Right cardiac atrium (tissue), 5 donors: ENCODE results near the gene GUCA1A. TPM values are rescaled to one million over a fixed set of nuclear protein-coding genes. Genes with fewer than 3 reads are reported as not detected.

Source experiments
- ATAC-seq, 2 donors: fragments of 200-7000 bp; cut with Tn5 transposase; one replicate each; pipeline versions ENCODE4 v1.8.0 to v1.9.1; 2020; ENCODE audit warnings: moderate library complexity in 2 of 2, mild to moderate bottlenecking in 1 of 2
- DNase-seq, 3 donors: peaks; one replicate each; pipeline ENCODE4 v3.0.0-alpha.2; 2020
- H3K27ac ChIP-seq: one replicate; pipeline ENCODE4 v1.5.1; 2013; ENCODE audit warnings: mild to moderate bottlenecking, low read length, control low read depth, moderate library complexity
- H3K27me3 ChIP-seq: one replicate; pipeline ENCODE4 v1.6.1; 2013; ENCODE audit not compliant: control insufficient read depth, insufficient read depth
- H3K4me1 ChIP-seq: one replicate; pipeline ENCODE4 v1.6.1; 2013; ENCODE audit warnings: low read length; ENCODE audit not compliant: control insufficient read depth, insufficient read depth
- H3K4me3 ChIP-seq: one replicate; pipeline ENCODE4 v1.5.1; 2013; ENCODE audit warnings: low read length, control low read depth
- H3K9me3 ChIP-seq: one replicate; pipeline ENCODE4 v1.6.1; 2013; ENCODE audit warnings: low read length; ENCODE audit not compliant: control insufficient read depth
- WGBS: extraction: QIAGEN DNeasy Blood & Tissue Kit; methylation state at CpG from one replicate; pipeline ENCODE4 v1.1.7; 2013; 5-methylcytosine and 5-hydroxymethylcytosine counted together
- intact Hi-C, 4 donors: fragments of 100-400 bp; cut with DNase I; formaldehyde crosslinking; loops; one replicate each; pipeline versions ENCODE4 v1.11.0 to v1.14.0; 2022 to 2023
- long read RNA-seq, 4 donors: library from polyadenylated mRNA; unstranded; transcript quantifications; one replicate each; pipeline ENCODE4 v2.0.0, GENCODE V29; 2020 to 2021
- polyA plus RNA-seq: library from polyadenylated mRNA; stranded (reverse); fragments of 200-250 nt; gene quantifications from one replicate; pipeline ENCODE4 v1.2.3, GENCODE V29; 2013
- total RNA-seq, 4 donors: library from RNA; stranded (reverse); fragmentation: NEBNext Ultra II Directional; extraction: Animal tissue kit (Norgen Biotek cat#: 25700); gene quantifications; one replicate each; pipeline ENCODE4 v1.2.1, GENCODE V29; 2021
- donor health status: healthy with polysubstance abuse.
- donor health status: DM: no; HTN: yes; CAD: no.
- donor health status: DM: no; HTN: no; CAD: no.
- donor health status: DM: no; HTN: yes; CAD: no; lungs with severe emphysema.
- donor health status: DM: yes; HTN: yes; CAD: no.

The GUCA1A gene
- total RNA-seq (not detected), polyA plus RNA-seq (not detected)
- long read RNA-seq, donor 1 = 0 reads
- long read RNA-seq, donor 2 = 0 reads
- long read RNA-seq, donor 3 = 0 reads
- long read RNA-seq, donor 4 = 0 reads

- intact Hi-C loops = no loop called here
- no peak within 1 kb of the TSS for H3K27ac ChIP-seq
- no peak for ATAC-seq
- DNase-seq = no peak
- H3K4me1 ChIP-seq = no peaks in the 10 kb centered on the region
- WGBS = 84% methylated on average over 2 of the region's 2 CpGs
- no peak within 1 kb of the TSS for H3K4me3 ChIP-seq
- no peaks in the 10 kb centered on the region for H3K9me3 ChIP-seq
- no peaks in the 10 kb centered on the region for H3K27me3 ChIP-seq
Observed at GRCh38 chr6:42173101-42173500, at the start of gene GUCA1A. Gene GUCA1A (plus strand): TSS chr6:42173364. CDS start chr6:42173614, 250 bp downstream.

GRCh38 chr6:42123379-42124103 is 49.6 kb upstream of the GUCA1A start:
- Histone ChIP-seq H3K9me3 (no peaks in the 10 kb centered on the region), H3K4me3 (no peak overlapping the region), H3K27me3 (no peaks in the 10 kb centered on the region), H3K27ac (peak overlapping the region; percentile 19), H3K4me1 (no peaks in the 10 kb centered on the region)
- intact Hi-C loops = no loop called here
- peak in 1 of 3 donors; percentile 64 for DNase-seq
- WGBS = 59% methylated on average over 11 of the region's 11 CpGs
- peak; percentile 5 to 48 for ATAC-seq

- ATAC-seq (peak; percentile 26 to 37), DNase-seq (peak in 1 of 3 donors; percentile 70)
- Histone ChIP-seq H3K27me3 (no peaks in the 10 kb centered on the region), H3K9me3 (no peaks in the 10 kb centered on the region), H3K4me3 (no peak overlapping the region), H3K4me1 (no peaks in the 10 kb centered on the region), H3K27ac (no peak overlapping the region)
- intact Hi-C loops = no loop called here
- 60% methylated on average over 9 of the region's 9 CpGs for WGBS
Observed at GRCh38 chr6:42124223-42124836, 48.8 kb upstream of the GUCA1A start.

GRCh38 chr6:42125231-42125630 is 47.9 kb upstream of the GUCA1A start:
- Histone ChIP-seq H3K9me3 (no peaks in the 10 kb centered on the region), H3K27me3 (no peaks in the 10 kb centered on the region), H3K27ac (no peak overlapping the region), H3K4me3 (no peak overlapping the region), H3K4me1 (no peaks in the 10 kb centered on the region)
- DNase-seq = no peak
- intact Hi-C loops = no loop called here
- no peak for ATAC-seq
- 75% methylated on average over 14 of the region's 14 CpGs for WGBS

- 66% methylated on average over 3 of the region's 3 CpGs for WGBS
- Histone ChIP-seq H3K9me3 (no peaks in the 10 kb centered on the region), H3K27me3 (no peaks in the 10 kb centered on the region), H3K4me1 (no peaks in the 10 kb centered on the region), H3K4me3 (no peak overlapping the region), H3K27ac (no peak overlapping the region)
- DNase-seq (no peak), ATAC-seq (no peak)
- intact Hi-C loops = no loop called here
Observed at GRCh38 chr6:42125663-42126062, 47.5 kb upstream of the GUCA1A start.

GRCh38 chr6:42128460-42129359 is 44.5 kb upstream of the GUCA1A start:
- Histone ChIP-seq H3K27ac (no peak overlapping the region), H3K4me1 (no peaks in the 10 kb centered on the region), H3K4me3 (no peak overlapping the region), H3K27me3 (no peaks in the 10 kb centered on the region), H3K9me3 (no peaks in the 10 kb centered on the region)
- 54% methylated on average over 25 of the region's 25 CpGs for WGBS
- intact Hi-C loops = no loop called here
- ATAC-seq = peak; percentile 75 to 83
- peak in 2 of 3 donors; percentile 69 to 73 for DNase-seq

- DNase-seq (no peak), ATAC-seq (peak in 1 of 2 donors; percentile 17)
- Histone ChIP-seq H3K9me3 (no peaks in the 10 kb centered on the region), H3K27me3 (no peaks in the 10 kb centered on the region), H3K4me1 (no peaks in the 10 kb centered on the region), H3K27ac (no peak overlapping the region), H3K4me3 (no peak overlapping the region)
- intact Hi-C loops = no loop called here
- 75% methylated on average over 2 of the region's 2 CpGs for WGBS
Observed at GRCh38 chr6:42129360-42129676, 43.8 kb upstream of the GUCA1A start.

- H3K27me3 ChIP-seq = no peaks in the 10 kb centered on the region
- no peaks in the 10 kb centered on the region for H3K4me1 ChIP-seq
- DNase-seq = no peak
- no peaks in the 10 kb centered on the region for H3K9me3 ChIP-seq
- 83% methylated on average over 11 of the region's 11 CpGs for WGBS
- no peak overlapping the region for H3K27ac ChIP-seq
- ATAC-seq = no peak
- intact Hi-C loops = no loop called here
- no peak overlapping the region for H3K4me3 ChIP-seq
Observed at GRCh38 chr6:42131531-42131930, 41.6 kb upstream of the GUCA1A start.

GRCh38 chr6:42133926-42134325 is 39.2 kb upstream of the GUCA1A start:
- Histone ChIP-seq H3K4me3 (no peak overlapping the region), H3K9me3 (no peaks in the 10 kb centered on the region), H3K27me3 (no peaks in the 10 kb centered on the region), H3K4me1 (no peaks in the 10 kb centered on the region), H3K27ac (no peak overlapping the region)
- ATAC-seq (no peak), DNase-seq (no peak)
- 88% methylated on average over 4 of the region's 4 CpGs for WGBS
- intact Hi-C loops = no loop called here

GRCh38 chr6:42135161-42135560 is 38.0 kb upstream of the GUCA1A start:
- DNase-seq = no peak
- no peak overlapping the region for H3K4me3 ChIP-seq
- WGBS = 85% methylated on average over 12 of the region's 12 CpGs
- no peaks in the 10 kb centered on the region for H3K4me1 ChIP-seq
- ATAC-seq = no peak
- H3K27me3 ChIP-seq = no peaks in the 10 kb centered on the region
- intact Hi-C loops = no loop called here
- no peaks in the 10 kb centered on the region for H3K9me3 ChIP-seq
- H3K27ac ChIP-seq = no peak overlapping the region

- Histone ChIP-seq H3K4me3 (no peak overlapping the region), H3K27ac (no peak overlapping the region), H3K4me1 (no peaks in the 10 kb centered on the region), H3K27me3 (no peaks in the 10 kb centered on the region), H3K9me3 (no peaks in the 10 kb centered on the region)
- DNase-seq (no peak), ATAC-seq (no peak)
- intact Hi-C loops = no loop called here
- 91% methylated on average over 2 of the region's 2 CpGs for WGBS
Observed at GRCh38 chr6:42135722-42136121, 37.4 kb upstream of the GUCA1A start.
